SU-DHL-6 (cell line): ENCODE data around the gene GGT1.

ENCODE experiments used
- CTCF ChIP-seq: fragments of 200-600 bp; sonication (generic); IDR thresholded peaks from one replicate; pipeline ENCODE4 v1.5.1; 2017; ENCODE audit warnings: antibody characterized with exemption, mild to moderate bottlenecking, low read length, moderate library complexity; ENCODE audit not compliant: insufficient read depth, poor library complexity, severe bottlenecking
- EZH2phosphoT487 ChIP-seq: fragments of 200-600 bp; sonication (generic), shearing (Covaris generic); conservative IDR thresholded peaks from 2 replicates; pipeline ENCODE4 v1.6.1; 2018; ENCODE audit warnings: mild to moderate bottlenecking, antibody characterized with exemption, low read length, moderate library complexity, mixed read lengths

GRCh38 chr22:24584166-24584790, 18.7 kb upstream of the GGT1 start:
- TF ChIP-seq CTCF: no peak
- TF ChIP-seq EZH2phosphoT487: no peak
